Right lobe of liver (tissue), 6 donors: ENCODE data around the gene HEATR3. TPM values are rescaled to one million over a fixed set of nuclear protein-coding genes. Genes with fewer than 3 reads are reported as not detected.

Experiments
- ATAC-seq, 4 donors: fragments of 200-7000 bp; cut with Tn5 transposase; one replicate each; pipeline ENCODE4 v1.9.1; 2020; ENCODE audit warnings: mild to moderate bottlenecking in 4 of 4, moderate library complexity in 4 of 4
- DNase-seq, 3 donors: peaks; one replicate each; pipeline ENCODE4 v3.0.0-alpha.2; 2020
- H3K27ac ChIP-seq, 3 donors: fragments of 200-600 bp; one replicate each; pipeline ENCODE4 v1.8.0; 2022
- H3K27me3 ChIP-seq, 2 donors: fragments of 200-600 bp; one replicate each; pipeline ENCODE4 v1.8.0; 2022
- H3K36me3 ChIP-seq, 4 donors: fragments of 200-600 bp; sonication (generic) in 1 of 4; one replicate each; pipeline versions ENCODE4 v1.5.1 to v1.8.0; 2017 to 2022; ENCODE audit warnings: control low read depth in 1 of 4
- H3K4me1 ChIP-seq, 4 donors: fragments of 200-600 bp; sonication (generic) in 1 of 4; one replicate each; pipeline versions ENCODE4 v1.5.1 to v1.8.0; 2017 to 2022; ENCODE audit warnings: control low read depth in 1 of 4
- H3K4me3 ChIP-seq, 3 donors: fragments of 200-600 bp; one replicate each; pipeline ENCODE4 v1.8.0; 2022
- H3K9me3 ChIP-seq, 4 donors: fragments of 200-600 bp; sonication (generic) in 1 of 4; one replicate each; pipeline versions ENCODE4 v1.5.1 to v1.8.0; 2017 to 2022; ENCODE audit warnings: control low read depth in 1 of 4
- POLR2A ChIP-seq: fragments of 450-650 bp; IDR thresholded peaks from one replicate; pipeline ENCODE4 v1.6.1; 2017; ENCODE audit warnings: antibody characterized with exemption, mild to moderate bottlenecking
- WGBS: methylation state at CpG from one replicate; pipeline ENCODE4 v1.1.6; 2018; ENCODE audit warnings: low coverage, low lambda C conversion rate; ENCODE audit not compliant: insufficient coverage; ENCODE audit errors: missing lambda C conversion rate; 5-methylcytosine and 5-hydroxymethylcytosine counted together
- intact Hi-C, 2 donors: fragments of 100-400 bp; cut with DNase I; formaldehyde crosslinking; loops; one replicate each; pipeline versions ENCODE4 v1.11.2 to v1.14.1; 2022
- total RNA-seq, 6 experiments: library from RNA; depleted of rRNA in 2 of 6; stranded (reverse); fragments of >200 nt in 2 of 6; fragmentation: NEBNext Ultra II Directional in 3 of 6; extraction: Animal tissue kit (Norgen Biotek cat#: 25700) in 3 of 6; gene quantifications; one replicate each; pipeline versions ENCODE4 v1.1.0 to v1.2.4, GENCODE V29; 2016 to 2023
- TF ChIP-seq, protein P1 (sequence below), 4 donors: fragments of 200-600 bp in 3 of 4; fragments of 450-650 bp in 1 of 4; IDR thresholded peaks; one replicate each; pipeline versions ENCODE4 v1.5.1 to v1.8.0; 2016 to 2022; ENCODE audit warnings: antibody characterized with exemption in 4 of 4, mild to moderate bottlenecking in 2 of 4
- donor health status: DM: no; HTN: yes; CAD: no.
- donor health status: DM: no; HTN: no; CAD: no.
- donor health status: DM: no; HTN: no; CAD: no.
- donor health status: DM: no; HTN: yes; CAD: no.
- donor health status: DM: no; HTN: yes; CAD: no.

The HEATR3 gene
- total RNA-seq, 6 experiments from 2014 or later, result 8.7 to 21.1 (median 12.2) TPM

- 67% methylated on average over 10 of the region's 34 CpGs for WGBS
- intact Hi-C loops, result no loop called here
- ATAC-seq (no peak), DNase-seq (no peak)
- H3K4me1 ChIP-seq, result peaks cover 0 to 7% (median 0%) of the 10 kb centered on the region in 4 donors
- H3K9me3 ChIP-seq, result no peaks in the 10 kb centered on the region
- TF ChIP-seq POLR2A, result no peak
- TF ChIP-seq, protein P1, sequence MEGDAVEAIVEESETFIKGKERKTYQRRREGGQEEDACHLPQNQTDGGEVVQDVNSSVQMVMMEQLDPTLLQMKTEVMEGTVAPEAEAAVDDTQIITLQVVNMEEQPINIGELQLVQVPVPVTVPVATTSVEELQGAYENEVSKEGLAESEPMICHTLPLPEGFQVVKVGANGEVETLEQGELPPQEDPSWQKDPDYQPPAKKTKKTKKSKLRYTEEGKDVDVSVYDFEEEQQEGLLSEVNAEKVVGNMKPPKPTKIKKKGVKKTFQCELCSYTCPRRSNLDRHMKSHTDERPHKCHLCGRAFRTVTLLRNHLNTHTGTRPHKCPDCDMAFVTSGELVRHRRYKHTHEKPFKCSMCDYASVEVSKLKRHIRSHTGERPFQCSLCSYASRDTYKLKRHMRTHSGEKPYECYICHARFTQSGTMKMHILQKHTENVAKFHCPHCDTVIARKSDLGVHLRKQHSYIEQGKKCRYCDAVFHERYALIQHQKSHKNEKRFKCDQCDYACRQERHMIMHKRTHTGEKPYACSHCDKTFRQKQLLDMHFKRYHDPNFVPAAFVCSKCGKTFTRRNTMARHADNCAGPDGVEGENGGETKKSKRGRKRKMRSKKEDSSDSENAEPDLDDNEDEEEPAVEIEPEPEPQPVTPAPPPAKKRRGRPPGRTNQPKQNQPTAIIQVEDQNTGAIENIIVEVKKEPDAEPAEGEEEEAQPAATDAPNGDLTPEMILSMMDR (IDR thresholded peaks at IDR 0.05), result no peak
- peaks cover 0 to 10% (median 4%) of the 10 kb centered on the region in 4 donors for H3K36me3 ChIP-seq
- H3K27ac ChIP-seq, result peak overlapping the region; percentile 91 to 98 (median 92)
- no peaks in the 10 kb centered on the region for H3K27me3 ChIP-seq
- peak overlapping the region; percentile 96 to 100 (median 100) for H3K4me3 ChIP-seq
These were observed 916 bp downstream of the HEATR3 start for GRCh38 chr16:50066482-50067289.

DNA sequence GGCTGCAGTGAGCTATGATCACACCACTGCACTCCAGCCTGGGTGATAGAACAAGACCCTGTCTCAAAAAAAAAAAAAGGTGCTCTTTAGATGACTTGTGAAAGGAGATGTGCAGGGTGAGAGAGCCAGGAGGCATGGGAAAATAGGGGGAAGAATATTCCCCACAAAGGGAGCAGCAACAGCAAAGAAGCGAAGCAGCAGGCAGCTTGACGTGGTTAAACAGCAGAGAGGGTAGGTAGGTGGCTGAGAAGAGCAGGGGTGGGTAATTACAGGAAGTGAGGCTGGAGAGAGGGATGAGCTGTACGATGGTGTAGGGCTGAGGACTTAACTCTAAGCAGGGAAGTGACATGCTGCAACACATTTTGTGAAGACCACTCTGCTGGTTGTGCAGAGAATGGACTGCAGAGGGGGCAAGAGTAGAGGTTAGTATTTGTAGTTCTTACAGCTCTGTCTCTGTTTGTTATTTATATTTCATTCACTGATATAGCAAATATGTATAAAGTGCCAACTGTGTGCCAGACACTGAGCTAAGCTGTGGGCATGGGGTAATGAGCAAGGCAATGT is 1.6 kb downstream of the HEATR3 start:
- DNase-seq (no peak), ATAC-seq (no peak)
- TF ChIP-seq, protein P1 (IDR thresholded peaks at IDR 0.05), result peak; percentile 12 to 19 (median 16)
- no peak for TF ChIP-seq POLR2A
- H3K36me3 ChIP-seq, result peaks cover 0 to 10% (median 4%) of the 10 kb centered on the region in 4 donors
- peaks cover 0 to 7% (median 0%) of the 10 kb centered on the region in 4 donors for H3K4me1 ChIP-seq
- no peak overlapping the region for H3K27ac ChIP-seq
- no peaks in the 10 kb centered on the region for H3K9me3 ChIP-seq
- intact Hi-C loops, result no loop called here
- no peaks in the 10 kb centered on the region for H3K27me3 ChIP-seq
- 41% methylated on average over 3 of the region's 3 CpGs for WGBS
- H3K4me3 ChIP-seq, result no peak overlapping the region

GRCh38 chr16:50068550-50068949 is 2.8 kb downstream of the HEATR3 start:
- H3K27me3 ChIP-seq, result no peaks in the 10 kb centered on the region
- WGBS, result 75% methylated on average over 4 of the region's 4 CpGs
- H3K36me3 ChIP-seq, result peaks cover 0 to 10% (median 4%) of the 10 kb centered on the region in 4 donors
- DNase-seq (no peak), ATAC-seq (no peak)
- H3K9me3 ChIP-seq, result no peaks in the 10 kb centered on the region
- H3K4me1 ChIP-seq, result peaks cover 0 to 7% (median 0%) of the 10 kb centered on the region in 4 donors
- H3K4me3 ChIP-seq, result no peak overlapping the region
- intact Hi-C loops, result no loop called here
- no peak overlapping the region for H3K27ac ChIP-seq
- TF ChIP-seq, protein P1 (IDR thresholded peaks at IDR 0.05), result no peak
- no peak for TF ChIP-seq POLR2A

- Histone ChIP-seq H3K27me3 (no peaks in the 10 kb centered on the region), H3K4me3 (no peak overlapping the region), H3K36me3 (peaks cover 0 to 10% (median 4%) of the 10 kb centered on the region in 4 donors), H3K4me1 (peaks cover 0 to 7% (median 0%) of the 10 kb centered on the region in 4 donors), H3K9me3 (no peaks in the 10 kb centered on the region), H3K27ac (no peak overlapping the region)
- WGBS, result 100% methylated on average over 1 of the region's 1 CpG
- no peak for TF ChIP-seq POLR2A
- TF ChIP-seq, protein P1 (IDR thresholded peaks at IDR 0.05), result no peak
- DNase-seq (no peak), ATAC-seq (no peak)
- intact Hi-C loops, result no loop called here
These were observed 3.3 kb downstream of the HEATR3 start for GRCh38 chr16:50069060-50069459.
